Lung (tissue), 12 donors: Measurements from ENCODE around the gene SMIM21. TPM values are rescaled to one million over a fixed set of nuclear protein-coding genes. Genes with fewer than 3 reads are reported as not detected.

Experiments used
- ATAC-seq: fragments of 200-7000 bp; cut with Tn5 transposase; one replicate; pipeline ENCODE4 v1.9.1; 2020; ENCODE audit warnings: moderate number of reproducible peaks; ENCODE audit not compliant: insufficient read depth, low FRiP score
- DNase-seq, 3 donors: peaks; one replicate each; pipeline ENCODE4 v3.0.0-alpha.2; 2013 to 2017
- H3K27ac ChIP-seq, 2 donors: one replicate each; pipeline ENCODE4 v1.5.1; 2013; ENCODE audit warnings: mild to moderate bottlenecking in 2 of 2, moderate library complexity in 2 of 2, control low read depth in 1 of 2, inconsistent platforms in 1 of 2, low read depth in 1 of 2, low read length in 1 of 2
- H3K27me3 ChIP-seq, 3 donors: one replicate each; pipeline ENCODE4 v1.5.1; 2013; ENCODE audit warnings: low read length in 2 of 3; ENCODE audit not compliant: control insufficient read depth in 3 of 3, insufficient read depth in 3 of 3
- H3K36me3 ChIP-seq, 4 donors: one replicate each; pipeline ENCODE4 v1.5.1; 2013; ENCODE audit warnings: low read length in 4 of 4, mild to moderate bottlenecking in 1 of 4, moderate library complexity in 1 of 4; ENCODE audit not compliant: control insufficient read depth in 4 of 4, insufficient read depth in 4 of 4
- H3K4me1 ChIP-seq, 5 donors: one replicate each; pipeline ENCODE4 v1.5.1; 2013; ENCODE audit warnings: low read length in 5 of 5, mild to moderate bottlenecking in 2 of 5, moderate library complexity in 1 of 5; ENCODE audit not compliant: control insufficient read depth in 5 of 5, insufficient read depth in 5 of 5
- H3K4me3 ChIP-seq: one replicate; pipeline ENCODE4 v1.5.1; 2013; ENCODE audit warnings: mild to moderate bottlenecking, control low read depth, moderate library complexity
- H3K9ac ChIP-seq, 2 donors: one replicate each; pipeline ENCODE4 v1.5.1; 2013; ENCODE audit warnings: low read length in 2 of 2, control low read depth in 1 of 2; ENCODE audit not compliant: insufficient read depth in 1 of 2
- H3K9me3 ChIP-seq, 4 donors: one replicate each; pipeline ENCODE4 v1.5.1; 2013; ENCODE audit warnings: low read length in 3 of 4, mild to moderate bottlenecking in 1 of 4, moderate library complexity in 1 of 4; ENCODE audit not compliant: control insufficient read depth in 4 of 4, insufficient read depth in 3 of 4
- WGBS, 2 donors: extraction: QIAGEN DNeasy Blood & Tissue Kit; methylation state at CpG; one replicate each; pipeline ENCODE4 v1.1.7; 2013; 5-methylcytosine and 5-hydroxymethylcytosine counted together
- polyA plus RNA-seq, 2 donors: library from polyadenylated mRNA; stranded (reverse); fragments of 200-250 nt; gene quantifications; one replicate each; pipeline ENCODE4 v1.2.1, GENCODE V29; 2013
- total RNA-seq, 2 donors: library from RNA; depleted of rRNA in 1 of 2; stranded (reverse); fragments of >200 nt in 1 of 2; gene quantifications; one replicate each; pipeline ENCODE4 v1.2.1, GENCODE V29; 2014 to 2021
- TF ChIP-seq, protein P1 (sequence below): IDR thresholded peaks from 2 replicates; pipeline ENCODE4 v1.5.1; 2012; ENCODE audit warnings: mild to moderate bottlenecking; ENCODE audit errors: control extremely low read depth, extremely low read depth
- donor health status: control.
- donor health status: control.
- donor health status: Bipolar disorder and iron deficiency.
- donor health status: healthy.
- donor health status: DM: yes; HTN: yes; CAD: no.

SMIM21 gene
- total and polyA plus RNA-seq, 4 donors: not detected

DNA sequence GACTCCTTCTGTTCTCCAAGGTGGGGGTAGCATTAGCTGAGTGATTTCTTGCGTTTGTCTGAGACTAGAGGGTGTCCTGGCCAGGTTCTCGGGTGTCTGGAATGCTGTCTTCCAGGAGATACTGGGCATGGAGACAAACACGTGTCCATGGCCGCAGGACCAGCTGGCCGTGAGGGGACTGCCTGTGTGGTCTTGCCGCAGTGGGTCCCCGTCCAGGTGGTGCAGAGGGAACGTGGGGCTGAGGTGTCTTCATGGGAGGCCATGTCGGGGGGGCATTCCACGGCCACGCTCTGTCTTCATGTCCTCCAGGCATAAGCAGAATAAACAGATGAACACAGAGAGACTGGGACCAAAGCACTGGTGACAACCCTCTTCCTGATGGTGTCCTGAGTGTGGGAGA, 66.6 kb downstream of the SMIM21 start:
- 87 to 93% methylated on average over 11 of the region's 11 CpGs for WGBS, 2 donors
- no peak for ATAC-seq

DNA sequence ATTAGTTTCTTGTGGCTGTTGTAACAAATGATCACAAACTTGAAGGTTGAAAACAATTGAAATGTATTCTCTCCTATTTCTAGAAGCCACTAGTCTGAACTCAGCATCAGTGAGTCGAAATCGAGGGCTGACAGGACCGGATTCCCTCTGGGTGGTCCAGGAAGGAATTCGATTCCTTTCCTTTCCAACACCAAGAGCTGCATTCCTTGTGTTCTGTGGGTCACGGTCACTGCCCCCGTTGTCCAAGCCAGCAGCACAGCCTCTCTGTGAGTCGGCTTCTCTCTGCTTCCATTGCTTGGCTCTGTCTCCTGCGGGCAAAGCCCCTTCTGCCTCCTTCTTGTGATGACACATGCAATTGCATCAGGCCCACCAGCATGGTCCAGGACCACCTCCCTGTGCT, 67.3 kb downstream of the SMIM21 start:
- no peak for ATAC-seq
- Histone ChIP-seq H3K9ac (no peak overlapping the region), H3K9me3 (peaks cover 0 to 6% (median 0%) of the 10 kb centered on the region in 4 donors), H3K36me3 (no peaks in the 10 kb centered on the region), H3K27me3 (peaks cover 0 to 3% (median 0%) of the 10 kb centered on the region in 3 donors), H3K27ac (no peak overlapping the region), H3K4me1 (peaks cover 0 to 10% (median 0%) of the 10 kb centered on the region in 5 donors), H3K4me3 (no peak overlapping the region)
- WGBS, 2 donors: 59 to 76% methylated on average over 8 of the region's 8 CpGs
- peak; percentile 31 to 52 (median 37) for DNase-seq
- TF ChIP-seq, protein P1, sequence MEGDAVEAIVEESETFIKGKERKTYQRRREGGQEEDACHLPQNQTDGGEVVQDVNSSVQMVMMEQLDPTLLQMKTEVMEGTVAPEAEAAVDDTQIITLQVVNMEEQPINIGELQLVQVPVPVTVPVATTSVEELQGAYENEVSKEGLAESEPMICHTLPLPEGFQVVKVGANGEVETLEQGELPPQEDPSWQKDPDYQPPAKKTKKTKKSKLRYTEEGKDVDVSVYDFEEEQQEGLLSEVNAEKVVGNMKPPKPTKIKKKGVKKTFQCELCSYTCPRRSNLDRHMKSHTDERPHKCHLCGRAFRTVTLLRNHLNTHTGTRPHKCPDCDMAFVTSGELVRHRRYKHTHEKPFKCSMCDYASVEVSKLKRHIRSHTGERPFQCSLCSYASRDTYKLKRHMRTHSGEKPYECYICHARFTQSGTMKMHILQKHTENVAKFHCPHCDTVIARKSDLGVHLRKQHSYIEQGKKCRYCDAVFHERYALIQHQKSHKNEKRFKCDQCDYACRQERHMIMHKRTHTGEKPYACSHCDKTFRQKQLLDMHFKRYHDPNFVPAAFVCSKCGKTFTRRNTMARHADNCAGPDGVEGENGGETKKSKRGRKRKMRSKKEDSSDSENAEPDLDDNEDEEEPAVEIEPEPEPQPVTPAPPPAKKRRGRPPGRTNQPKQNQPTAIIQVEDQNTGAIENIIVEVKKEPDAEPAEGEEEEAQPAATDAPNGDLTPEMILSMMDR: no peak

More for the DNA sequence above, 66.6 kb downstream of the SMIM21 start:
- Histone ChIP-seq H3K9me3 (peaks cover 0 to 6% (median 0%) of the 10 kb centered on the region in 4 donors), H3K27me3 (peaks cover 0 to 3% (median 0%) of the 10 kb centered on the region in 3 donors), H3K9ac (no peak overlapping the region), H3K36me3 (no peaks in the 10 kb centered on the region), H3K27ac (no peak overlapping the region), H3K4me1 (peaks cover 0 to 17% (median 0%) of the 10 kb centered on the region in 5 donors), H3K4me3 (no peak overlapping the region)
- no peak for DNase-seq
- TF ChIP-seq, protein P1: no peak

Other genes with a start within 250 kb of the SMIM21 start
- gene PTGR3, start 218.6 kb downstream of the SMIM21 start, total RNA-seq: 10 to 100 TPM; 21.7 to 22.2 TPM
- 10 to 100 TPM; 10.1 to 21.2 TPM for gene PTGR3, start 218.6 kb downstream of the SMIM21 start, polyA plus RNA-seq
- gene TSHZ1, start 216.9 kb downstream of the SMIM21 start, total RNA-seq: 10 to 100 TPM; 14.7 to 19.9 TPM
- 1 to 10 TPM; 6.2 to 7.7 TPM for gene TSHZ1, start 216.9 kb downstream of the SMIM21 start, polyA plus RNA-seq